Activated effector memory CD4-positive, alpha-beta T cell treated with Interleukin-2 at 50 U/mL for 16 hours (primary cell): ENCODE measurements around the gene GJA10.

Experiments
- DNase-seq: peaks from one replicate; pipeline ENCODE4 v3.0.0-alpha.2; 2020

The GJA10 gene

GRCh38 chr6:89917801-89918366 lies 23.6 kb downstream of the GJA10 start:
- no peak for DNase-seq

DNA sequence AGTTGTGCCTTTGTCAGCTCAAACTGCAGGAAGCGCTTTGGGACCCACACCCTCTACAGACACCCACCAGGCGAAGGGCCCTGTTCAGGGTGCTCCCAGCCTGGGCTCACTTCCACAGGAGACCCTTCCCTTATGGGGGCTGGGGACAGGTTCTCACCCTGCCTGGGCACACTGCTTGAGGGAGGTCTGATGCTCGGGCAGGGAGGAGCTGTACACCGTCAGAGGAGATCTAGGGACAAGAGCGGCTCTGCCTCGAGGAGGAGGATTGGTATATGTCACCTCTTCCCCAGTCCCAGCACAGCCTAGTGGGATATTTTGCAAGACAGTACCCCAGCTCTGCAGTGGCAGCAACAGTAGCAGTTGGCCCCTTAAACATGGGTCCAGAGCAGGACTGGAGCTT lies 26.9 kb downstream of the GJA10 start:
- DNase-seq, result no peak

DNA sequence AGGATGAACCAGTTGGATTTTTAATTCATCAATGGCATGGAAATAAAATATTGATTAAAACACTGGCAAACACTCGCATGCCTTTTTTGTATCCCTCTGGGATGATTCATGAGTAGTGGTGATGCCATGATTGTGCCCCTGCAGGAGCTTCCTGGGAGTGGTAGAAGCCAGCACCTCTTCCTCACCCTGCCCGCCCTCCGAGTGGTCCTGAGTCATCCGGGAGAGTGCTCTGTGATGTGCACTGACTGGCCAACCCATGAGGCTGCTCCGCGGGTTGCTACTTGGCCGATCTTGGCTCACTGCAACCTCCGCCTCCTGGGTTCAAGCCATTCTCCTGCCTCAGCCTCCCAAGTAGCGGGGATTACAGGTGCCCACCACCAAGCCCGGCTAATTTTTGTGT lies 27.4 kb downstream of the GJA10 start:
- no peak for DNase-seq

DNA sequence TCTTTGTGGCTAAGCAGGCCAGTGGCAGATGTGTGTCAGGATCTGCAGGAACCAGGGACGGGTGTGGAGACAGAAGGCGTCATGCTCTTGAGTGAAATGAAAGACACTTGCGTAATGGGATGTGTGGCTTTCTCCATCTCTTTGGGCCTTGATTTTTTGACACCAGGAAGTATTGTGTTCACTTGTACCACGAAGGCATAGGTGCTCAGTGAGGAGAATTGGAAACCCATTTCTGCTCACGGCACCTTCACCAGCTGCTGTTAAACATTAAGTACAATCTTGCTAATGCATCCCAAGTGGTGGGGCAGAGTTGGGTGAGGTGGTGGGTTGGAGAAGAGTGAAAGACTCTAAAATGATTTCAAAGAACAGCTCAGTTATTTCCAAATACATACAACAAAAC lies 30.0 kb downstream of the GJA10 start:
- DNase-seq, result no peak

DNA sequence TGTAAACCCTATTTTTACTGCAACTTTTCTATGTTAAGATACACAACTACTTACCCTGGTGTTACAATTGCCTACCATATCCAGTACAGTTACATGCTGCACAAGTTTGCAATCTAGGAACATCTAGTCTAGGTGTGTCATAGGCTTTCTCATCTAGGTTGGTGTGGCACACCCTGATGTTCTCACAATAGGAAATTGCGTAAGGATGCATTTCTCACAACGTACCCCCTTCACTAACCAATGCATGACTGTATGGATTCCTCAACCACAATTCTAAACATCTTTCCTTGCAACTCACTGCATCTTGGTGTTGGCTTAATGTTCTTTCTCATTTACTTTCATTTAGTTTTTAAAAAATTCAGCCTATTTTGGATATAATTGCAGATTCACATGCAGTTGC lies 31.6 kb downstream of the GJA10 start:
- DNase-seq, result no peak

DNA sequence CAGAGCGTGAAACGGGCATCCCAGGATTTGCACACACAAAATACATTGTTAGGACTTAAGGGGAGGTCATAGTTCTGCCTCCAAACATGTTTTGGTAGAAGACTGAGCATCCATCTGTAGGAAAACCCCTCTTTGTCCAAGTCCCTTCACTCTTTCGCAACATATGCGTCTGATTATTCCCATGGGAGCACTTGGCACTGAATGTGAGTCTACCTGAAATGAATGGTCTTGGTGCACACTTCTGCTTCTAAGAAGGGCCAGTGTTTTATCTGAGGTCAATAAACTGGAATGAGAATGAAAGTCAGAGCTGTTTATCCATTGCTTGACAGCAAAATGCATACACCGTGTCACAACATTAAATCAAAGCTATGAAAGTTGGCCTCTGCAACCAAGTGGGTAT lies 33.0 kb downstream of the GJA10 start:
- DNase-seq, result no peak

- no peak for DNase-seq
Measured at GRCh38 chr6:89927791-89928550, 33.7 kb downstream of the GJA10 start.

- no peak for DNase-seq
Measured at GRCh38 chr6:89928604-89929003, 34.3 kb downstream of the GJA10 start.

DNA sequence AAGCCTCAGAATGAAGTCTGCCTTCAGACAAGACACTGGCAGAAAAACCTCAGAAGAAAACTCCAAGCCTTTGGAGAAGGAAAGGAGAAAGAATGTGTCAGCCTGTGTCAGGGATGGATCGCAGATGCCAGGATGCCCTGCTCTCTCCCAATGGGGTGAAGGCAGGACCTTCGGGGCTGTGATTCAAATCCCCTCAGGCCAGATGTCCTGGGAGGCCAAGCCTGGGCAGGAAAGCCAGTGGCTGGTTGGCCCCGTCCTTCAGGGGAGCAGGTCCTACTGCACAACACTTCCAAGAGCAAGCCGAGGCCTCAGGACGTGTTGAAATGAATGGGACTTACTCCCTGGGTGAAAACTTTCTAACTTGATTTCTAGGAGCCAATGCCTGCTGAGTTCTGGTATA lies 36.5 kb downstream of the GJA10 start:
- DNase-seq, result no peak

DNA sequence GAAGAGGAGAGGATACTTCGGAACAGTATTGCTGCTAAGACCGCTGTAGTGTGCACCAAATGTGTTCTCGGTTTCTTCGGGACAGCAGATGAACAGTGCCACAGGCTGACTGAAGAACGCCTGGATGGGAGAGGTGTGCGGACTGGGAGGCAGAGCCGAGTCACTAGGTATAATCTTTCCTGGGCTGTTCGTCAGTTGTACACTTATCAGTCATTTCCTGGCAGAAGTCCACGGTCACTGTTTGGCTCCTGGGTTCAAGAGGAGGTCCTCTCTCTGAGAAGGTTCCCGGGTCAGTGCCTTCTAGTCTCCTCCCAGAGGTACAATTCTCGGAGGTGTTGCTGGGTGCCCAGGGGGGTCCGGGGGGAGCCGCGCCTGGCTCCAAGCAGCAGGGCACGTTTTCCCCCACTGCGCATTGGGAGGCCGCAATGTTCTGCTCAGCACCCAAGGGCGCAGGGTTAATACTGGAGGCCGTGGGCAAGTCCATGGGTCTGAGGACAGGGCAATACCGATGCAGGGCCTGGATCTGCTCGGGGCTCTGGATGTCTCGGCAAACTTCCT lies 38.1 kb downstream of the GJA10 start:
- no peak for DNase-seq

GRCh38 chr6:89934685-89935366 lies 40.6 kb downstream of the GJA10 start:
- DNase-seq, result no peak

DNA sequence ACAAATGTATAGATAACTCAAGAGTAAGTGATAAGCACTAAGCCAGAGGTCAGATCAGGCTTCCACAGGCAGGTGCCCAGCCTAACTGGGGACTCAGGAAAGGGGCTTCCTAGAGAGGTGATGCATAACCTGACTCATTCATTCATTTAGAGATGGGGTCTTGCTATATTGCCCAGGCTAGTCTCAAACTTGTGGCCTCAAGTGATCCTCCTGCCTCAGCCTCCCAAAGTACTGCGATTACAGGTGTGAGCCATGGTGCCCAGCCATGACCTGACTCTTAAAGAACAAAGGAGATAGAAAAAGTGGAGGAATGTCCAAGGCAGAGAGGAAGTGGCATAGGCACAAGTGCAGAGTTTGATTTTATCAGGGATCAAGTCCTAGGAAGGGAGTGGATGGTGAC lies 41.9 kb downstream of the GJA10 start:
- no peak for DNase-seq

- no peak for DNase-seq
Measured at GRCh38 chr6:89938014-89938413, 43.7 kb downstream of the GJA10 start.

GRCh38 chr6:89939144-89939543 lies 44.9 kb downstream of the GJA10 start:
- DNase-seq, result no peak

- peak; percentile 52 for DNase-seq
Measured at GRCh38 chr6:89940225-89941027, 46.2 kb downstream of the GJA10 start.

GRCh38 chr6:89941031-89941762 lies 46.9 kb downstream of the GJA10 start:
- no peak for DNase-seq

DNA sequence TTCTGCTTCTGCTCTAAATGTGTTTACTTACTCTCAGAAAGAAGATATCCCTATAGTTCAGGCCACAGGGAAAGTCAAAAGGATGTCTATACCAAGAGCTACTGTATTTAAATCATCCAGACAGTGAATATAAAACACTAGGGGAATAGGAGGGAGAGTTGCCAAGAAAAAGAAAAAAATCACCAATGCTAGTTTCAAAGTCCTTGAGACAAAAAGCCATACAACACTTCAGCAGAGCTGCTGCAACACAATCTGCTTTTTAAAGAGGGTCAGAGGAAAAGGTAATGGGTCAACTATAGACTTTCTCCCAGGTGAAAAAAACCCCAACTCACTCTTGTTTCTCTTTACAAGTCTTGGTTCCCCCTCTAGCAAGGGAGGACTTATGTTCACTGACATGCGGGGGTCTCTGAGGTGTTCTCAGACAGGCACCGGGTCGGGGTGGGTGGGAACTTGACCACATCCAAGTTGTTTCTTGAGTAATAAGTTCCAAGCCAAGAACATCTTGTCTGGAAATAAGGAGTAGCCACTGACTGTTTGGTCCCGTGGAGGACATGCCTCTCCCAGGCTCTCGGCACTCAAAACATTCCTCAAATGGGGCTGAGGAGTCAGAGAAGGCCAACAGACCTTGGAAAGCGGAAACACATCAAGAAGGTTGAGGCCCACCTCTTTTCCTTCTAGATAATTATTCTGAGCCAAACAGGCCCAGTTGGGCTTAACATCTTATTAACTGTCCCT lies 47.7 kb downstream of the GJA10 start:
- no peak for DNase-seq

DNA sequence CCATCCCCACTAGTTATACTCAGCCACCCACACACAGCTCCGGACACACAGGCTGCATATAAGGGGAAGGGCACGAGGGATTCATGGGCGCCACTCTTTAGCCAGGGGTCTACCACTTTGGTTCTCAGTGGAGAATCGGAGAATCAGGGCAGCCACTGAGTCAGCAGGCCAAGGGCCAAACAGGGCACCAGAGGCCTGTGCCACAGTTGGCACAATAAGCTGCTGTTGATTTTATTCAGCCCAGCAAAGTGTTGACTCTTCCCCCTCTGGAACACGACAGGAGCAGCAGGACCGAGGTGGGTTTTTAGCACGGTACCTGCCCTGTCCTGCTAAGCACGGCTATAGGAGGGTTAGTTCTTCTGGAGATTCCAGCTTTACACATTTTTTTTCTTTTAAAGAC lies 48.3 kb downstream of the GJA10 start:
- DNase-seq, result no peak

DNA sequence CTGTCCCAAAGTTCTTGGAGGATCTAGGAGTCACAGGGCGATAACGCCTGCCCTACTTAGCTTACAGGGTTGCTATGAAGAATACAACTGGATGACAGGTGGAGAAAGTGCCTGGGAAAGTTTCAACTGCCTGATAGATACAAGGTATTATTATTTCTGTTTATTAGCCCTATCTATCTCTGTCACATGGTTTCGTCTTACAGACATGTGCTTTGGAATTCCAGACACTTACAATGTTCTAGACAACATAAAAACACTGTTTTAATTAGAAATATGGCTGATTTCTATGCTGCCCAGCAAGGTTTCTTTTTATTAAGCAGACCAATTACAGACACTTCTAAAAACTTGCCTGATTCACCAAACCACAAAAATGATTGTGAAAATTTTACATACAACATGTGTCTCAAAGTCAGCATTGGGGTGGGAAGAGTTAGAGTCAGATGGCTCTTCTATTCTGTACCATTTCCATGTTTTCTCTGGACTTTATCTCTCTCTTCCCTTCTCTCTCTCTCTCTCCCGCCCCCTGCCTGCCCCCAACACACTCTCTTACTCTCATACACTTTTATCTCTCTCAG lies 50.0 kb downstream of the GJA10 start:
- DNase-seq, result no peak

DNA sequence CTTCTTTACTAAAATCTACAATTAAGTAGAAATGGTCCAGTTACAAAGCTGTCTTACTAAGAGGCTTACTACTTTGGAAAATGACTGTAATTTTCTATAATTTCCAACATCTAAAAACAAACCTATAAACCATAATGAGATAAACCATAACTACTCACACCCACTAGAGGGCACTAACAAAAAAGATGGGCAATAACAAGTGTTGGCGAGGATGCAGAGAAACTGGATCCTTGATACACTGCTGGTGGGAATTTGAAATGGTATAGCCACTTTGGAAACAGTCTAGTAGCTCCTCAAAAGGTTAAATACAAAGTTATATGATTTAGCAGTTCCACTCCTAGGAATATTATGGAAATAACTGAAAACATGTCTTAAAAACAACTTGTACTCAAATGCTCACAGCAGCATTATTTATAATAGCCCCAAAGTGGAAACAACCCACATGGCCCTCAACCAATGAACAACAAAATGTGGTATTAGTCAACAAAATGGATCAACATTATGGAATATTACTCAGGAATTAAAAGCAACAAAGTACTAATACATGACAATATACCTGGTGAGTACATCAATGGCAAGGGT lies 50.6 kb downstream of the GJA10 start:
- DNase-seq, result no peak
